GM21825 (cell line): ENCODE results near the gene OR4B1.
"Not testable (repeated sequence)": the region's sequence is repeated elsewhere in the genome, so short reads cannot be mapped to it uniquely, and the experiment has no call there.

Source experiments
- ATAC-seq: cut with Tn5 transposase; IDR thresholded peaks from one replicate; pipeline ENCODE4 v1.9.1; 2021; ENCODE audit warnings: mild to moderate bottlenecking, moderate library complexity; ENCODE audit not compliant: unreplicated experiment

Gene OR4B1, protein sequence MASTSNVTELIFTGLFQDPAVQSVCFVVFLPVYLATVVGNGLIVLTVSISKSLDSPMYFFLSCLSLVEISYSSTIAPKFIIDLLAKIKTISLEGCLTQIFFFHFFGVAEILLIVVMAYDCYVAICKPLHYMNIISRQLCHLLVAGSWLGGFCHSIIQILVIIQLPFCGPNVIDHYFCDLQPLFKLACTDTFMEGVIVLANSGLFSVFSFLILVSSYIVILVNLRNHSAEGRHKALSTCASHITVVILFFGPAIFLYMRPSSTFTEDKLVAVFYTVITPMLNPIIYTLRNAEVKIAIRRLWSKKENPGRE

GRCh38 chr11:48216510-48216909 lies at the start of gene OR4B1:
Gene OR4B1 (plus strand): TSS chr11:48216810. CDS start chr11:48216810, 0 bp downstream.
- ATAC-seq: no peak

GRCh38 chr11:48167380-48167779 lies 49.2 kb upstream of the OR4B1 start:
- no peak for ATAC-seq

GRCh38 chr11:48168815-48169214 lies 47.8 kb upstream of the OR4B1 start:
- ATAC-seq: no peak

DNA sequence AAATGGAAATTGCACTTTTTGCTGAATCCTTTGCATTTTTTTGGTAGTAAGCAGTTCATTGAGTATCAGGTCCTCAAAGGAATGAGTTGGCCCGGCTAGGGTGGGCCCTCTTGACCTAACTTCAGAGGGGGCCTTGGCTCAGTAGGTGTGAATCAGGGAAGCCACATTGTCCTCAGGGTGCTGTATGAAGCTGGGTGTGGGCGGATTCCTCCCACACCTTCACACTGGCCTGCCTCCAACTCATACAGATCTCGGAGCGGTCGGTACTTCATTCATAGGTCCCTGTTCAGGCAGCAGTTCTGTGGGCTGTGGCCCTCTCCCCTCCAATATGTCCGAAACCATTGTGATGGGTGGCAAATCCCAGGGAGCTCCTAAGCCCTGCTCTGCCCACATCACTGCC lies 47.4 kb upstream of the OR4B1 start:
- ATAC-seq: no peak

DNA sequence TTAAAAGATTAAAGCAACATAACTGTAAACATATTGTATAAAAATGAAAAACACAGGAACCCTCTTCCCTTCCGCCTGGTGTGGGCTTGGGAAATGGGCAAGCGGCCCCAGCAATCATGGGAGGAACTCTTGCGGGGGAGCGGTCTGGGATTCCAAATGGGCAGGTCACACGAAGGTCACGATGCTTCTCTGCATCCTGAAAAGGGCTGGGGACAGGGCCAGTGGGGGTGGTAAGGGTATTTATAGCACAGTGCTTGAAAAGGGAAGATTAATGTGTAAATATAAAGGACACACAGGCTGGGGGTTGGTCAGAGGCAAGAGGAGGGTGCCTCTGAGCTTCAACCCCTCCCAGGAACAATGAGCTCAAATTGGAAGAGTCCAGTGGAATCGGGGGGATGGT lies 46.9 kb upstream of the OR4B1 start:
- ATAC-seq: no peak

GRCh38 chr11:48170241-48171233 lies 46.1 kb upstream of the OR4B1 start:
- no peak for ATAC-seq

- no peak for ATAC-seq
Measured at GRCh38 chr11:48172818-48173609, 43.6 kb upstream of the OR4B1 start.

DNA sequence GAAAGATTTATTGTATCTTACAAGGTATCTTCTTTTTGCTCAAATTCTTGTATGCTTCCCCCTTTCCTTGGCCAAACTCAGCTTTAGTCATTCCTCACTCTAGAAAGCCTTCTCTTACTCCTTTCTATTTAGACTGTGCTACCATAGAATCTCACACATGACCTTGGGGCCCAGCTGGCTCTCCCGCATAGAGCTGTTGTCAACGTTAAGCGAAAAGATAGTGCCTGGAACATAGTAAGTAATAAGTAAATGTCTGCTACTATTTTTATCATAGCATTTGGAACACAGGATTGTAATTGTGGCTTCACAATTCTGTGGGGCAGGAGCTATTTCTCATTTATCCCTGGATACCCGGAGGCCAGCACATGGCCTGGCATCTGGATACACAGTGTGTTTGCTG lies 38.9 kb upstream of the OR4B1 start:
- ATAC-seq: no peak

- no peak for ATAC-seq
Measured at GRCh38 chr11:48180627-48181026, 36.0 kb upstream of the OR4B1 start.

GRCh38 chr11:48182860-48183526 lies 33.6 kb upstream of the OR4B1 start:
- ATAC-seq: no peak

DNA sequence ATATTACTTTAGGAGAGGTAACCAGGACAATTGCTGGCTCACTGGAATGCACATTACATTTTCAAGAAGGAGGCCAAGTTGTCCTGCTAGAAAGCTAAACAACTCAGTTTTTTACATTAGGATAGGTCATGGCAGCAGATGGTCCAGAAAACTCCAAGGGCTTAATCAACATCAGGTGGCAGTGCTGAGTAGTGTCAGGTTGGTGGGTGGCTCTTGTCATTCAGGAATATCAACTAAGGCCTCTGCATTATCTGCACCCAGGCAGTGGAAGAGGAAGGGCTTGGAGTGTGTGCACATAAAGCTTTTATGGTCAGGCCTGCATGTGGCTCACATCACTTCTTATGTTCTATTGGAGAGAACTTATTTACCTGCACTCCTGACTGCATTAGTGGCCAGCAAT lies 32.2 kb upstream of the OR4B1 start:
- ATAC-seq: no peak

DNA sequence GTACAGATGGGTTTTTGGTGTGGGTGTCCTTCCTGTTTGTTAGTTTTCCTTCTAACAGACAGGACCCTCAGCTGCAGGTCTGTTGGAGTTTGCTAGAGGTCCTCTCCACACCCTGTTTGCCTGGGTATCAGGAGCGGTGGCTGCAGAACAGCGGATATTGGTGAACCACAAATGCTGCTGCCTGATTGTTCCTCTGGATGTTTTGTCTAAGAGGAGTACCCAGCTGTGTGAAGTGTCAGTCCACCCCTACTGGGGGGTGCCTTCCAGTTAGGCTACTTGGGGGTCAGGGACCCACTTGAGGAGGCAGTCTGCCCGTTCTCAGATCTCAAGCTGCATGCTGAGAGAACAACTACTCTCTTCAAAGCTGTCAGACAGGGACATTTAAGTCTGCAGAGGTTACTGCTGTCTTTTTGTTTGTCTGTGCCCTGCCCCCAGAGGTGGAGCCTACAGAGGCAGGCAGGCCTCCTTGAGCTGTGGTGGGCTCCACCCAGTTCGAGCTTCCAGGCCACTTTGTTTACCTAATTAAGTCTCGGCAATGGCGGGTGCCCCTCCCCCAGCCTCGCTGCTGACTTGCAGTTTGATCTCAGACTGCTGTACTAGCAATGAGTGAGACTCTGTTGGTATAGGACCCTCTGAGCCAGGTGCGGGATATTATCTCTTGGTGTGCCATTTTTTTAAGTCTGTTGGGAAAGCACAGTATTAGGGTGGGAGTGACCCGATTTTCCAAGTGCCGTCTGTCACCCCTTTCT lies 25.5 kb upstream of the OR4B1 start:
- ATAC-seq: not testable (repeated sequence)

DNA sequence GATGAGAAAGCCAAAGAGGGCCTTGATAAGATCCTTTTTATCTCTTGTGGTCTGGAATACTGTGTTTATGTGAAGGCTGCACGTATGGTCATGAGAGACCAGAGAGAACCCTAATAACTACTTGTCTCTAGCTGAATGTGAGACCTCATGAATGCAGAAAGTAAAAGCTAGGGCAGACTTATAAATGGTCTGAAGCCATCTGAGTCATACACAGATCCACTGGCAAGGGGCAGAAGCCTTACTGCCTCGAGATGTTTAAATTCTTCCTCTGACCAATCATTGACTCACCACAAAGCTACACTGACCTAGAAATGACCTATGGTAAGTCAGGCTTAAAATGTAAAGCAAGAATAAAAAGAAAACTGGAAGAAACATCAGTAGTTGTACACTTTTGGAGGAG lies 22.7 kb upstream of the OR4B1 start:
- ATAC-seq: no peak

DNA sequence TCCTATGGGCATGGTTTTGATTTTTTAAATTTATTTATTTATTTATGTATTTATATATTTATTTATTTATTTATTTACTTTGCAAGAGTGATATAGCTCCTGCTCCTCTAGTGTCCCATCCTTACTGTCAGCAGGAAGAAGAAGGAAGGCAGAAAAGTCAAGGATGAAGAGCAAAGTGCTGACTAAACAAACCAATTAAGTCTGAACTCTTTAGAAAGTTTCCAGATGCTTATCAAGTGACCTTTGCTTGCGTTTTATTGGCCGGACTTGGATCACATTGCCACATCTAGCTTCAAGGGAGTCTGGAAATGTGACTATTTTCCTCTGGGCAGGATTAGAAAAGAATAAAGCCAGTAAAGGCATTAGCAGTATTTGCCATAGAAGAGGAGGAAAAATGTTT lies 8.7 kb upstream of the OR4B1 start:
- no peak for ATAC-seq

DNA sequence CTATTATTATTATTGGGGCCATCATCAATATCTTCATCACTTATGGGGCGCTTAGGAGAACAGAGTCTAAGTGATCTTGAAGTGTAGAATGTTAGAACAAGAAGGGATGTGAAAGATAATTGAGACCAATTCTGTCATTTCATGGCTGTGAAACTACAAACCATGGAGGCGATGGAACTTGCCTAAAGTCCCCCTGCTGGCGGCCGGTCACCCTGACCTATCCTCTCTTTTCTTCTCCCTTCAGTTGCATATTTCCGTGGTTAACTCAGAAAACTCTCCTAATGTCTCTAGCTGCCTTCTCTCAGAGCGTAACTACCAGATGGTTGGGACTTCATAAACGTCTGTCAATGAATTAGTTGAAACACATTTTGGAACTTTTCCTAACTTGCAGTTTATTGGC lies 6.6 kb upstream of the OR4B1 start:
- no peak for ATAC-seq

DNA sequence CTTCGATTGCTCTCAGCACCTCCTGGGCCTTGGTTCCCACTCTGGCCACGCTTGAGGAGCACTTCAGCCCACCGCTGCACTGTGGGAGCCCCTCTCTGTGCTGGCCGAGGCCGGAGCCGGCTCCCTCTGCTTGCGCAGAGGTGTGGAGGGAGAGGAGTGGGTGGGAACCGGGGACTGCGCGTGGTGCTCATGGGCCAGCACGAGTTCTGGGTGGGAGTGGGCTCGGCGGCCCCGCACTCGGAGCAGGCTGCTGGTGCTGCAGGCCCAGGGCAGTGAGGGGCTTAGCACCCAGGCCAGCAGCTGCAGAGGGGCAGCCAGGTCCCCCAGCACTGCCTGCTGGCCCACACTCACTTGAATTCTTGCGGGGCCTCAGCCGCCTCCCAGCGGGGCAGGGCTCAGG lies 12.2 kb downstream of the OR4B1 start:
- ATAC-seq: no peak

- ATAC-seq: not testable (repeated sequence)
Measured at GRCh38 chr11:48230057-48230456, 13.4 kb downstream of the OR4B1 start.

DNA sequence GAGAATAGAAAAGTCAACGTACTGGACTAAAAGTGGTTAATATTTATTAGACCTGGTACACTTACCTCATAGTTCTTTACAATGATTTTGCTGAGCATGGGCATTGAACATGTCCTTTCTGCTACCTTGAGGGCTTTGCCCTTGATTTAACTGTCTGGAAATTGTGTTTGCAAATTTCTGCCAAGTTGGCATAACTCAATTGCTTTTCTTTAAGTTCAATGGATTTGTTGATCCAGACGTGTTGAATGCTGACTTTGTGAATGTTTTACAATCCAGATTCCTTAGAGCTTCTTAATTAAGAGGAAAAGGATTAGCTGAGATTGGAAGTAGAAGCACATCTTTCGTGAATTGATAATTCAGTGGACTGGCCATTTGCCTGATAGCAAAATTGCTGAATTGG lies 21.1 kb downstream of the OR4B1 start:
- ATAC-seq: no peak

DNA sequence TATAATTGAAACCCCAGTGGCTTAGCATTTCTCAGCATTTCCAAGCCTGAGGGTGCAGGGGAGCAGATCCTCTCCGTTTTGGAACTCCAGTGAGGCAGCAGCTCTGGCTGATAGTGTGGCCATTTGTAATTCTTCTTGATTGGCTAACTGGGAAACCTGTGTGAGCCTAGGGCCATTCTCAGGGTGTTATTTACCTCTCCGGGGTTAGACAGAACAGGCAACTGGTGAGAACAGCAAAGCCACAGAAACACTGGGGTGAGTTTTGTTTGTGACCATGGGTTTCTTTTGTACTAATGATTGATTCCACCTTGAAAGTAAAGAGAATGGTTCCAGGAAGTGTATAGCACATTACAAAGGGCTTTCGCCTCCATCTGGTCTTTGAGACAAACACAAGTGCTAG lies 25.9 kb downstream of the OR4B1 start:
- no peak for ATAC-seq

- ATAC-seq: no peak
Measured at GRCh38 chr11:48244804-48245203, 28.2 kb downstream of the OR4B1 start, which contains the start of gene OR4X2. Gene OR4X2 (plus strand): TSS chr11:48245104. CDS start chr11:48245104, 0 bp downstream.
